ENCODE measurements around the gene ABHD18. TPM values are rescaled to one million over a fixed set of nuclear protein-coding genes. Genes with fewer than 3 reads are reported as not detected.
"Not testable (repeated sequence)": the region's sequence is repeated elsewhere in the genome, so short reads cannot be mapped to it uniquely, and the experiment has no call there.

The ABHD18 gene
- total RNA-seq, 4 donors from 2014 or later = 3.9 to 7.8 (median 5.8) TPM

- in situ Hi-C loops (cut with MboI; ENCODE audit: low sequenced_read_pairs in 4 of 4) (loop anchor here in 3 of 4 donors (10.0 to 25.0 kb wide), 3 partner anchors 105 to 322 kb away; partner anchors contain the start of genes INTU (in 2 of the 3), HSPA4L (in 1 of the 3) and LARP1B (in 1 of the 3)), intact Hi-C loops (cut with DNase I; ENCODE audit: low total_unique reads) (loop anchor here (10.0 kb wide), 1 partner anchor 325 kb away; the partner anchor contains the start of gene INTU)
- Histone ChIP-seq H3K27ac (no peak overlapping the region), H3K36me3 (peaks cover 0 to 8% of the 10 kb centered on the region in 2 donors), H3K9me3 (no peaks in the 10 kb centered on the region), H3K4me3 (no peak overlapping the region), H3K27me3 (no peaks in the 10 kb centered on the region), H3K4me1 (peaks cover 4 to 6% of the 10 kb centered on the region in 2 donors)
- no peak for TF ChIP-seq CTCF (IDR thresholded peaks at IDR 0.05 in 4 of 5, conservative IDR thresholded peaks at IDR 0.05 in 1 of 5)
- TF ChIP-seq POLR2A (IDR thresholded peaks at IDR 0.05) = no peak
- ATAC-seq = no peak
- DNase-seq = no peak
These were observed 5.4 kb upstream of the ABHD18 start for GRCh38 chr4:127959794-127960193.

- Histone ChIP-seq H3K4me3 (peak overlapping the region; percentile 78 to 93 (median 86)), H3K27ac (peak overlapping the region; percentile 95 to 99 (median 97)), H3K4me1 (peaks cover 8 to 13% of the 10 kb centered on the region in 2 donors)
- H3K36me3 ChIP-seq, ATAC-seq, DNase-seq, H3K27me3 ChIP-seq, H3K9me3 ChIP-seq: not testable (repeated sequence)
- in situ Hi-C loops (cut with MboI; ENCODE audit: low sequenced_read_pairs in 4 of 4) (loop anchor here in 3 of 4 donors (10.0 to 25.0 kb wide), 3 partner anchors 101 to 327 kb away; partner anchors contain the start of genes INTU (in 2 of the 3), HSPA4L (in 1 of the 3) and LARP1B (in 1 of the 3)), intact Hi-C loops (cut with DNase I; ENCODE audit: low total_unique reads) (loop anchor here (2.0 to 10.0 kb wide), 2 partner anchors 97 to 329 kb away; partner anchors contain the start of genes INTU and LARP1B)
These were observed 1.4 kb upstream of the ABHD18 start for GRCh38 chr4:127963633-127964398.

GRCh38 chr4:127964426-127965061 is 662 bp upstream of the ABHD18 start:
- DNase-seq = peak in 1 of 2 donors; percentile 6
- H3K4me3 ChIP-seq = peak overlapping the region; percentile 78 to 93 (median 86)
- intact Hi-C loops (cut with DNase I; ENCODE audit: low total_unique reads) = loop anchor here (1.0 to 10.0 kb wide), 5 partner anchors 82 to 330 kb away; partner anchors contain the start of genes HSPA4L, INTU, LARP1B and PGRMC2
- peak; percentile 25 to 37 for ATAC-seq
- not testable (repeated sequence) for H3K9me3 ChIP-seq, H3K36me3 ChIP-seq, H3K27me3 ChIP-seq
- in situ Hi-C loops (cut with MboI; ENCODE audit: low sequenced_read_pairs in 4 of 4) = loop anchor here in 3 of 4 donors (10.0 to 25.0 kb wide), 3 partner anchors 100 to 327 kb away; partner anchors contain the start of genes INTU (in 2 of the 3), HSPA4L (in 1 of the 3) and LARP1B (in 1 of the 3)
- peaks cover 8 to 18% of the 10 kb centered on the region in 2 donors for H3K4me1 ChIP-seq
- peak overlapping the region; percentile 95 to 99 (median 97) for H3K27ac ChIP-seq

GRCh38 chr4:127965803-127966175 is 583 bp downstream of the ABHD18 start:
- intact Hi-C loops (cut with DNase I; ENCODE audit: low total_unique reads) = loop anchor here (1.0 to 10.0 kb wide), 5 partner anchors 83 to 331 kb away; partner anchors contain the start of genes HSPA4L, INTU, LARP1B and PGRMC2
- Histone ChIP-seq H3K27ac (peak overlapping the region; percentile 95 to 99 (median 97)), H3K4me3 (peak overlapping the region; percentile 78 to 93 (median 86)), H3K4me1 (peaks cover 8 to 18% of the 10 kb centered on the region in 2 donors), H3K27me3 (no peaks in the 10 kb centered on the region), H3K9me3 (no peaks in the 10 kb centered on the region), H3K36me3 (no peaks in the 10 kb centered on the region)
- in situ Hi-C loops (cut with MboI; ENCODE audit: low sequenced_read_pairs in 4 of 4) = loop anchor here in 3 of 4 donors (10.0 to 25.0 kb wide), 3 partner anchors 99 to 328 kb away; partner anchors contain the start of genes INTU (in 2 of the 3), HSPA4L (in 1 of the 3) and LARP1B (in 1 of the 3)
- DNase-seq (peak; percentile 10 to 51), ATAC-seq (peak; percentile 13 to 17)
- TF ChIP-seq POLR2A (IDR thresholded peaks at IDR 0.05) = no peak
- no peak for TF ChIP-seq CTCF (IDR thresholded peaks at IDR 0.05 in 4 of 5, conservative IDR thresholded peaks at IDR 0.05 in 1 of 5)

GRCh38 chr4:127967141-127967775 is 2.1 kb downstream of the ABHD18 start:
- Histone ChIP-seq H3K4me3 (no peak overlapping the region), H3K36me3 (no peaks in the 10 kb centered on the region), H3K27ac (peak overlapping the region in 3 of 4 donors; percentile 3 to 34 (median 25)), H3K4me1 (peaks cover 8 to 18% of the 10 kb centered on the region in 2 donors), H3K27me3 (no peaks in the 10 kb centered on the region), H3K9me3 (no peaks in the 10 kb centered on the region)
- intact Hi-C loops (cut with DNase I; ENCODE audit: low total_unique reads) (loop anchor here (5.0 to 10.0 kb wide), 3 partner anchors 85 to 332 kb away; partner anchors contain the start of genes INTU, PGRMC2 and PLK4), in situ Hi-C loops (cut with MboI; ENCODE audit: low sequenced_read_pairs in 4 of 4) (loop anchor here in 3 of 4 donors (10.0 to 25.0 kb wide), 3 partner anchors 98 to 330 kb away; partner anchors contain the start of genes INTU (in 2 of the 3), HSPA4L (in 1 of the 3) and LARP1B (in 1 of the 3))
- no peak for TF ChIP-seq CTCF (IDR thresholded peaks at IDR 0.05 in 4 of 5, conservative IDR thresholded peaks at IDR 0.05 in 1 of 5)
- TF ChIP-seq POLR2A (IDR thresholded peaks at IDR 0.05) = no peak
- DNase-seq = no peak
- no peak for ATAC-seq
